Ovary (tissue), 9 donors: ENCODE measurements around the gene MAFG. TPM values are rescaled to one million over a fixed set of nuclear protein-coding genes. Genes with fewer than 3 reads are reported as not detected.
A peak's percentile ranks its signal among the peaks of the same experiment; 100 is the strongest.

ENCODE experiments used
- DNase-seq, 5 donors: peaks; one replicate each; pipeline ENCODE4 v3.0.0-alpha.2; 2019 to 2020
- H3K27ac ChIP-seq, 2 donors: fragments of 200-600 bp; one replicate each; pipeline versions ENCODE4 v1.5.1 to v1.8.0; 2019 to 2022
- H3K27me3 ChIP-seq: fragments of 200-600 bp; one replicate; pipeline ENCODE4 v1.8.0; 2022
- H3K36me3 ChIP-seq: fragments of 200-600 bp; sonication (generic); one replicate; pipeline ENCODE4 v1.5.1; 2019
- H3K4me1 ChIP-seq: one replicate; pipeline ENCODE4 v1.8.1; 2013; ENCODE audit warnings: mild to moderate bottlenecking, moderate library complexity; ENCODE audit not compliant: insufficient read depth
- H3K4me3 ChIP-seq: fragments of 200-600 bp; sonication (generic); one replicate; pipeline ENCODE4 v1.5.1; 2017
- H3K9me3 ChIP-seq, 2 donors: fragments of 200-600 bp in 1 of 2; sonication (generic) in 1 of 2; one replicate each; pipeline versions ENCODE4 v1.5.1 to v1.8.1; 2013 to 2019; ENCODE audit warnings: mild to moderate bottlenecking in 1 of 2, moderate library complexity in 1 of 2
- CTCF ChIP-seq, 3 donors: fragments of 450-650 bp in 2 of 3; fragments of 200-600 bp in 1 of 3; IDR thresholded peaks; one replicate each; pipeline versions ENCODE4 v1.5.1 to v1.8.0; 2016 to 2022; ENCODE audit warnings: antibody characterized with exemption in 3 of 3, mild to moderate bottlenecking in 1 of 3
- EP300 ChIP-seq: sonication (generic); formaldehyde crosslinking; IDR thresholded peaks from one replicate; pipeline ENCODE4 v1.6.1; 2017; ENCODE audit warnings: antibody characterized with exemption
- POLR2A ChIP-seq: fragments of 450-650 bp; IDR thresholded peaks from one replicate; pipeline ENCODE4 v1.6.1; 2017; ENCODE audit warnings: antibody characterized with exemption, mild to moderate bottlenecking, moderate library complexity
- WGBS, 3 donors: extraction: QIAGEN DNeasy Blood & Tissue Kit in 1 of 3; methylation state at CpG; one replicate each; pipeline versions ENCODE4 v1.1.5 to v1.1.7; 2013 to 2017; 5-methylcytosine and 5-hydroxymethylcytosine counted together
- intact Hi-C, 4 donors: fragments of 100-400 bp; cut with DNase I; formaldehyde crosslinking; loops; one replicate each; pipeline versions ENCODE4 v1.11.0 to v1.15.1; 2022 to 2023
- polyA plus RNA-seq, 2 donors: library from polyadenylated mRNA; stranded (reverse); fragments of 200-250 nt in 1 of 2; fragments of 350-450 nt in 1 of 2; fragmentation: Illumina TruSeq in 1 of 2; extraction: RNeasy Lipid Tissue Mini Kit (QIAGEN cat#74804) in 1 of 2; gene quantifications; one replicate each; pipeline ENCODE4 v1.2.3, GENCODE V29; 2013 to 2014
- total RNA-seq, 7 donors: library from RNA; depleted of rRNA in 2 of 7; stranded (reverse); fragments of >200 nt in 2 of 7; fragmentation: NEBNext Ultra II Directional in 3 of 7; extraction: Animal tissue kit (Norgen Biotek cat#: 25700) in 3 of 7; gene quantifications; one replicate each; pipeline versions ENCODE4 v1.1.0 to v1.2.4, GENCODE V29; 2016 to 2023
- donor health status: DM: no; HTN: no; CAD: no; lungs with moderate emphysema.
- donor health status: DM: no; HTN: no; CAD: no.
- donor health status: Bipolar disorder and iron deficiency.
- donor health status: DM: yes; HTN: yes; CAD: no.
- donor health status: DM: no; HTN: no; CAD: no.
- donor health status: DM: yes; HTN: yes; CAD: no.

Gene MAFG
- total and polyA plus RNA-seq, 9 donors = 9.5 to 21.1 (median 13.9) TPM

GRCh38 chr17:81909231-81909630 lies 18.3 kb downstream of the MAFG start:
- TF ChIP-seq POLR2A (no peak), CTCF (IDR thresholded peaks at IDR 0.05) (no peak), EP300 (no peak)
- no peak for DNase-seq
- H3K27me3 ChIP-seq = no peaks in the 10 kb centered on the region
- no peak overlapping the region for H3K4me3 ChIP-seq
- no peaks in the 10 kb centered on the region for H3K9me3 ChIP-seq
- H3K36me3 ChIP-seq = no peaks in the 10 kb centered on the region
- H3K4me1 ChIP-seq = peaks cover 1% of the 10 kb centered on the region
- intact Hi-C loops = no loop called here
- WGBS, 3 donors = 92 to 96% (median 92%) methylated on average over 6 to 12 of the region's 12 CpGs
- no peak overlapping the region for H3K27ac ChIP-seq

- intact Hi-C loops = no loop called here
- 91 to 95% (median 92%) methylated on average over 10 to 11 of the region's 11 CpGs for WGBS, 3 donors
- H3K36me3 ChIP-seq = no peaks in the 10 kb centered on the region
- no peaks in the 10 kb centered on the region for H3K9me3 ChIP-seq
- H3K27me3 ChIP-seq = no peaks in the 10 kb centered on the region
- TF ChIP-seq POLR2A (no peak), EP300 (no peak), CTCF (IDR thresholded peaks at IDR 0.05) (no peak)
- no peak overlapping the region for H3K27ac ChIP-seq
- no peak for DNase-seq
- H3K4me3 ChIP-seq = no peak overlapping the region
- peaks cover 1% of the 10 kb centered on the region for H3K4me1 ChIP-seq
These were observed 18.7 kb downstream of the MAFG start for GRCh38 chr17:81908793-81909192.

GRCh38 chr17:81907219-81908145 lies 20.1 kb downstream of the MAFG start:
- 89 to 92% (median 89%) methylated on average over 23 to 26 of the region's 26 CpGs for WGBS, 3 donors
- H3K9me3 ChIP-seq = no peaks in the 10 kb centered on the region
- H3K4me3 ChIP-seq = no peak overlapping the region
- H3K36me3 ChIP-seq = no peaks in the 10 kb centered on the region
- peak in 1 of 5 donors; percentile 26 for DNase-seq
- no peaks in the 10 kb centered on the region for H3K27me3 ChIP-seq
- peaks cover 1% of the 10 kb centered on the region for H3K4me1 ChIP-seq
- H3K27ac ChIP-seq = no peak overlapping the region
- intact Hi-C loops = no loop called here
- TF ChIP-seq CTCF (IDR thresholded peaks at IDR 0.05) (no peak), EP300 (no peak), POLR2A (no peak)

- Histone ChIP-seq H3K27ac (no peak overlapping the region), H3K27me3 (no peaks in the 10 kb centered on the region), H3K4me3 (no peak overlapping the region), H3K36me3 (no peaks in the 10 kb centered on the region), H3K4me1 (peaks cover 3% of the 10 kb centered on the region), H3K9me3 (no peaks in the 10 kb centered on the region)
- 89 to 92% (median 90%) methylated on average over 11 to 15 of the region's 15 CpGs for WGBS, 3 donors
- intact Hi-C loops = no loop called here
- no peak for DNase-seq
- no peak for TF ChIP-seq CTCF (IDR thresholded peaks at IDR 0.05)
- no peak for TF ChIP-seq EP300
- no peak for TF ChIP-seq POLR2A
These were observed 20.9 kb downstream of the MAFG start for GRCh38 chr17:81906476-81907218.
